MM.1S (cell line): ENCODE results near the gene B4GALT5.

Experiments used
- DNase-seq: peaks from one replicate; pipeline ENCODE4 v3.0.0-alpha.2; 2015
- H2AFZ ChIP-seq: fragments of 300-600 bp; sonication (generic); 2 replicates; pipeline ENCODE4 v1.6.0; 2016; ENCODE audit warnings: antibody characterized with exemption, low read length
- H3F3A ChIP-seq: fragments of 300-600 bp; sonication (generic); 2 replicates; pipeline ENCODE4 v1.6.1; 2016; ENCODE audit warnings: mild to moderate bottlenecking, antibody characterized with exemption, low read length, moderate library complexity, mixed read lengths; ENCODE audit not compliant: insufficient read depth
- H3K27ac ChIP-seq: fragments of 300-600 bp; sonication (generic); 2 replicates; pipeline ENCODE4 v1.5.1; 2016; ENCODE audit warnings: mild to moderate bottlenecking, low read length
- H3K27me3 ChIP-seq: fragments of 300-600 bp; sonication (generic); replicated peaks from 2 replicates; pipeline ENCODE4 v1.6.0; 2016; ENCODE audit warnings: low read length; ENCODE audit not compliant: insufficient read depth
- H3K36me3 ChIP-seq: fragments of 300-600 bp; sonication (generic); replicated peaks from 2 replicates; pipeline ENCODE4 v1.6.1; 2016; ENCODE audit warnings: mild to moderate bottlenecking, low read length, mixed read lengths; ENCODE audit not compliant: insufficient read depth
- H3K4me1 ChIP-seq: fragments of 300-600 bp; sonication (generic); 2 replicates; pipeline ENCODE4 v1.6.1; 2016; ENCODE audit warnings: low read length, mixed read lengths
- H3K4me2 ChIP-seq: fragments of 300-600 bp; sonication (generic); 2 replicates; pipeline ENCODE4 v1.6.0; 2016; ENCODE audit warnings: low read depth, low read length
- H3K4me3 ChIP-seq: fragments of 300-600 bp; sonication (generic); 2 replicates; pipeline ENCODE4 v1.5.1; 2016; ENCODE audit warnings: low read length, mixed read lengths
- H3K79me2 ChIP-seq: fragments of 300-600 bp; sonication (generic); 2 replicates; pipeline ENCODE4 v1.6.1; 2016; ENCODE audit warnings: mixed run types, low read length, mixed read lengths
- H3K9ac ChIP-seq: fragments of 300-600 bp; sonication (generic); 2 replicates; pipeline ENCODE4 v1.6.1; 2016; ENCODE audit warnings: low read length, mixed read lengths
- H3K9me2 ChIP-seq: fragments of 300-600 bp; sonication (generic); replicated peaks from 2 replicates; pipeline ENCODE4 v1.6.1; 2016; ENCODE audit warnings: mild to moderate bottlenecking, low read length, mixed read lengths; ENCODE audit not compliant: insufficient read depth
- H3K9me3 ChIP-seq: fragments of 300-600 bp; sonication (generic); replicated peaks from 2 replicates; pipeline ENCODE4 v1.6.1; 2016; ENCODE audit warnings: mild to moderate bottlenecking, low read length, mixed read lengths; ENCODE audit not compliant: insufficient read depth
- H4K20me1 ChIP-seq: fragments of 300-600 bp; sonication (generic); 2 replicates; pipeline ENCODE4 v1.6.1; 2016; ENCODE audit warnings: mild to moderate bottlenecking, low read length, moderate library complexity, mixed read lengths; ENCODE audit not compliant: insufficient read depth
- CTCF ChIP-seq: fragments of 300-600 bp; sonication (generic); IDR thresholded peaks from 2 replicates; pipeline ENCODE4 v1.5.1; 2016; ENCODE audit warnings: antibody characterized with exemption, low read length, mixed read lengths
- EZH2 ChIP-seq: fragments of 300-600 bp; sonication (generic); optimal IDR thresholded peaks from 2 replicates; pipeline ENCODE3; 2017; ENCODE audit warnings: low read depth, mild to moderate bottlenecking, antibody characterized with exemption, low read length, mixed read lengths
- EZH2phosphoT487 ChIP-seq: fragments of 300-600 bp; sonication (generic); IDR thresholded peaks from 2 replicates; pipeline ENCODE4 v1.6.1; 2018; ENCODE audit warnings: antibody characterized with exemption, low read length

B4GALT5 gene

GRCh38 chr20:49729780-49730179, 16.1 kb upstream of the B4GALT5 start:
- Histone ChIP-seq H4K20me1 (no peaks in the 10 kb centered on the region), H3K9me3 (no peaks in the 10 kb centered on the region), H3K9ac (no peak overlapping the region), H3K36me3 (no peaks in the 10 kb centered on the region), H3K4me1 (peaks cover 7% of the 10 kb centered on the region; the same call in 1 of the 2 replicates), H3K4me3 (no peak overlapping the region), H3K27me3 (no peaks in the 10 kb centered on the region), H3K4me2 (no peak overlapping the region), H3K27ac (no peak overlapping the region), H3K79me2 (no peaks in the 10 kb centered on the region), H2AFZ (no peak overlapping the region), H3K9me2 (no peaks in the 10 kb centered on the region), H3F3A (no peaks in the 10 kb centered on the region)
- TF ChIP-seq EZH2 = no peak
- no peak for TF ChIP-seq EZH2phosphoT487
- no peak for TF ChIP-seq CTCF
- no peak for DNase-seq

- DNase-seq = no peak
- H3F3A ChIP-seq = no peaks in the 10 kb centered on the region
- no peak overlapping the region for H3K4me2 ChIP-seq
- no peaks in the 10 kb centered on the region for H3K27me3 ChIP-seq
- no peaks in the 10 kb centered on the region for H3K9me2 ChIP-seq
- no peaks in the 10 kb centered on the region for H3K36me3 ChIP-seq
- no peak overlapping the region for H3K4me3 ChIP-seq
- H3K9ac ChIP-seq = no peak overlapping the region
- H4K20me1 ChIP-seq = no peaks in the 10 kb centered on the region
- H2AFZ ChIP-seq = no peak overlapping the region
- H3K9me3 ChIP-seq = no peaks in the 10 kb centered on the region
- no peak overlapping the region for H3K27ac ChIP-seq
- no peaks in the 10 kb centered on the region for H3K79me2 ChIP-seq
- peaks cover 7% of the 10 kb centered on the region; the same call in 1 of the 2 replicates for H3K4me1 ChIP-seq
- TF ChIP-seq EZH2 = no peak
- no peak for TF ChIP-seq EZH2phosphoT487
- TF ChIP-seq CTCF = no peak
Measured at GRCh38 chr20:49727894-49728885, 14.5 kb upstream of the B4GALT5 start.

GRCh38 chr20:49727478-49727877, 13.8 kb upstream of the B4GALT5 start:
- H3K4me1 ChIP-seq = peaks cover 7% of the 10 kb centered on the region; the same call in 1 of the 2 replicates

More at GRCh38 chr20:49727478-49727877, 13.8 kb upstream of the B4GALT5 start:
- DNase-seq = no peak
- Histone ChIP-seq H3K27ac (no peak overlapping the region), H3F3A (no peaks in the 10 kb centered on the region), H3K4me2 (no peak overlapping the region), H3K9ac (no peak overlapping the region), H3K9me3 (no peaks in the 10 kb centered on the region), H4K20me1 (no peaks in the 10 kb centered on the region), H3K27me3 (no peaks in the 10 kb centered on the region), H2AFZ (no peak overlapping the region), H3K4me3 (no peak overlapping the region), H3K36me3 (no peaks in the 10 kb centered on the region), H3K9me2 (no peaks in the 10 kb centered on the region), H3K79me2 (no peaks in the 10 kb centered on the region)
- TF ChIP-seq EZH2phosphoT487 (no peak), CTCF (no peak)
